K562 (cell line): ENCODE measurements around the gene SYNJ2.

ENCODE experiments used
- EZH2 ChIP-seq: IDR thresholded peaks from 2 replicates; pipeline ENCODE4 v1.6.1; 2012; ENCODE audit warnings: low read depth, mild to moderate bottlenecking, inconsistent platforms, low read length, borderline replicate concordance
- FOS ChIP-seq: IDR thresholded peaks from 3 replicates; pipeline ENCODE4 v1.6.1; 2011; ENCODE audit not compliant: insufficient read length; ENCODE audit errors: extremely low read depth
- PHF21A ChIP-seq: fragments of 450-650 bp; IDR thresholded peaks from 2 replicates; pipeline ENCODE4 v1.6.1; 2017; ENCODE audit warnings: low read depth, borderline replicate concordance
- POLR2A ChIP-seq: fragments of 450-650 bp; conservative IDR thresholded peaks from 2 replicates; pipeline ENCODE4 v1.6.1; 2016
- SAP30 ChIP-seq: fragments of 200-600 bp; sonication (generic); IDR thresholded peaks from 2 replicates; pipeline ENCODE4 v1.6.1; 2012; ENCODE audit warnings: borderline replicate concordance, low read depth, mild to moderate bottlenecking, moderate library complexity, low read length, control low read depth, inconsistent platforms; ENCODE audit not compliant: insufficient read depth, poor library complexity, severe bottlenecking
- SMC3 ChIP-seq: conservative IDR thresholded peaks from 2 replicates; pipeline ENCODE4 v1.6.1; 2011; ENCODE audit warnings: low read depth, low read length, improper control_type of control experiment; ENCODE audit not compliant: insufficient read depth
- ZNF146 ChIP-seq: IDR thresholded peaks from one replicate; pipeline ENCODE4 v1.6.1; 2018; ENCODE audit warnings: missing compliant biosample characterization; ENCODE audit not compliant: unreplicated experiment
- TF ChIP-seq, protein P1 (sequence below), 2 experiments: IDR thresholded peaks; 2 replicates each; pipeline ENCODE4 v1.6.1; 2012; ENCODE audit warnings: improper control_type of control experiment in 2 of 2, low read depth in 2 of 2, low read length in 2 of 2, borderline replicate concordance in 1 of 2
- TF ChIP-seq, protein P2 (sequence below): sonication (generic); formaldehyde crosslinking; IDR thresholded peaks from 2 replicates; pipeline ENCODE4 v1.8.0; 2022; ENCODE audit warnings: mild to moderate bottlenecking, missing genetic modification reagents

DNA sequence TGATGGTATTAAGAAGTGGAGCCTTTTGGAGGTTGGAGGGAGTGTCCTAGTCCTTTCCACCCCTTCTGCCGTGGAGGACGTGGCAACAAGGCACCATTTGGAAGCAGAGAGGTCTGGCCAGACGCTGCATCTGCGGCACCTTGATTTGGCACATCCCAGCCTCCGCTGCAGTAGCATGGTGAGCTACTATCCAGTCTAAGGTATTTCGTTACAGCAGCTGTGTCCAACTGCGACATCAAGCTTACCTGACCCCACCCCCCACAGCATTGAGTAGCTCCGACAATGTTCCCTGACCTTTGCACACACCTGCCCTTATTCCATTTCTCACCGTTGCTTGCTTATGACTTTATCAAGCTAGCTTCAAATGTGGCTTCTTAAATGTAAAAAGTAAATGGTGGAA lies 29.8 kb upstream of the SYNJ2 start:
- TF ChIP-seq POLR2A: no peak
- no peak for TF ChIP-seq SMC3
- TF ChIP-seq ZNF146 (CRISPR knock-in tag): no peak
- TF ChIP-seq, protein P1, sequence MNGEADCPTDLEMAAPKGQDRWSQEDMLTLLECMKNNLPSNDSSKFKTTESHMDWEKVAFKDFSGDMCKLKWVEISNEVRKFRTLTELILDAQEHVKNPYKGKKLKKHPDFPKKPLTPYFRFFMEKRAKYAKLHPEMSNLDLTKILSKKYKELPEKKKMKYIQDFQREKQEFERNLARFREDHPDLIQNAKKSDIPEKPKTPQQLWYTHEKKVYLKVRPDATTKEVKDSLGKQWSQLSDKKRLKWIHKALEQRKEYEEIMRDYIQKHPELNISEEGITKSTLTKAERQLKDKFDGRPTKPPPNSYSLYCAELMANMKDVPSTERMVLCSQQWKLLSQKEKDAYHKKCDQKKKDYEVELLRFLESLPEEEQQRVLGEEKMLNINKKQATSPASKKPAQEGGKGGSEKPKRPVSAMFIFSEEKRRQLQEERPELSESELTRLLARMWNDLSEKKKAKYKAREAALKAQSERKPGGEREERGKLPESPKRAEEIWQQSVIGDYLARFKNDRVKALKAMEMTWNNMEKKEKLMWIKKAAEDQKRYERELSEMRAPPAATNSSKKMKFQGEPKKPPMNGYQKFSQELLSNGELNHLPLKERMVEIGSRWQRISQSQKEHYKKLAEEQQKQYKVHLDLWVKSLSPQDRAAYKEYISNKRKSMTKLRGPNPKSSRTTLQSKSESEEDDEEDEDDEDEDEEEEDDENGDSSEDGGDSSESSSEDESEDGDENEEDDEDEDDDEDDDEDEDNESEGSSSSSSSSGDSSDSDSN (IDR thresholded peaks at IDR 0.05; ENCODE audit: borderline replicate concordance in 1 of 2, low read depth in 2 of 2, low read length in 2 of 2): no peak
- TF ChIP-seq, protein P2, sequence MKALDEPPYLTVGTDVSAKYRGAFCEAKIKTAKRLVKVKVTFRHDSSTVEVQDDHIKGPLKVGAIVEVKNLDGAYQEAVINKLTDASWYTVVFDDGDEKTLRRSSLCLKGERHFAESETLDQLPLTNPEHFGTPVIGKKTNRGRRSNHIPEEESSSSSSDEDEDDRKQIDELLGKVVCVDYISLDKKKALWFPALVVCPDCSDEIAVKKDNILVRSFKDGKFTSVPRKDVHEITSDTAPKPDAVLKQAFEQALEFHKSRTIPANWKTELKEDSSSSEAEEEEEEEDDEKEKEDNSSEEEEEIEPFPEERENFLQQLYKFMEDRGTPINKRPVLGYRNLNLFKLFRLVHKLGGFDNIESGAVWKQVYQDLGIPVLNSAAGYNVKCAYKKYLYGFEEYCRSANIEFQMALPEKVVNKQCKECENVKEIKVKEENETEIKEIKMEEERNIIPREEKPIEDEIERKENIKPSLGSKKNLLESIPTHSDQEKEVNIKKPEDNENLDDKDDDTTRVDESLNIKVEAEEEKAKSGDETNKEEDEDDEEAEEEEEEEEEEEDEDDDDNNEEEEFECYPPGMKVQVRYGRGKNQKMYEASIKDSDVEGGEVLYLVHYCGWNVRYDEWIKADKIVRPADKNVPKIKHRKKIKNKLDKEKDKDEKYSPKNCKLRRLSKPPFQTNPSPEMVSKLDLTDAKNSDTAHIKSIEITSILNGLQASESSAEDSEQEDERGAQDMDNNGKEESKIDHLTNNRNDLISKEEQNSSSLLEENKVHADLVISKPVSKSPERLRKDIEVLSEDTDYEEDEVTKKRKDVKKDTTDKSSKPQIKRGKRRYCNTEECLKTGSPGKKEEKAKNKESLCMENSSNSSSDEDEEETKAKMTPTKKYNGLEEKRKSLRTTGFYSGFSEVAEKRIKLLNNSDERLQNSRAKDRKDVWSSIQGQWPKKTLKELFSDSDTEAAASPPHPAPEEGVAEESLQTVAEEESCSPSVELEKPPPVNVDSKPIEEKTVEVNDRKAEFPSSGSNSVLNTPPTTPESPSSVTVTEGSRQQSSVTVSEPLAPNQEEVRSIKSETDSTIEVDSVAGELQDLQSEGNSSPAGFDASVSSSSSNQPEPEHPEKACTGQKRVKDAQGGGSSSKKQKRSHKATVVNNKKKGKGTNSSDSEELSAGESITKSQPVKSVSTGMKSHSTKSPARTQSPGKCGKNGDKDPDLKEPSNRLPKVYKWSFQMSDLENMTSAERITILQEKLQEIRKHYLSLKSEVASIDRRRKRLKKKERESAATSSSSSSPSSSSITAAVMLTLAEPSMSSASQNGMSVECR (CRISPR knock-in tag): no peak
- TF ChIP-seq EZH2: no peak
- no peak for TF ChIP-seq PHF21A
- no peak for TF ChIP-seq SAP30
- no peak for TF ChIP-seq FOS
